SK-N-SH (cell line): ENCODE results near the gene UNK. TPM values are rescaled to one million over a fixed set of nuclear protein-coding genes. Genes with fewer than 3 reads are reported as not detected.

ENCODE experiments used
- CTCF ChIA-PET: fragments of 300-600, 350-600 bp; formaldehyde crosslinking; extraction: SDS; loops from one replicate; lab custom pipeline; 2021; lab: Yijun Ruan, JAX
- POLR2A ChIA-PET: fragments of 350-600 bp; sonication (Branson Sonifier 250); formaldehyde crosslinking; extraction: SDS; loops from one replicate; lab custom pipeline; 2020; ENCODE audit warnings: antibody characterized with exemption, inconsistent platforms; lab: Yijun Ruan, JAX
- DNase-seq: peaks from one replicate; pipeline ENCODE4 v3.0.0; 2012
- H2AFZ ChIP-seq: fragments of 200-600 bp; sonication (generic); 2 replicates; pipeline ENCODE4 v1.8.1; 2016; ENCODE audit warnings: antibody characterized with exemption, mild to moderate bottlenecking, low read depth
- H3F3A ChIP-seq: fragments of 200-600 bp; sonication (generic); replicated peaks from 2 replicates; pipeline ENCODE3; 2016; ENCODE audit warnings: antibody characterized with exemption, mild to moderate bottlenecking; ENCODE audit not compliant: insufficient read depth
- H3K27ac ChIP-seq, 2 experiments: fragments of 200-500 bp in 1 of 2; fragments of 200-600 bp in 1 of 2; sonication (Bioruptor generic) in 1 of 2; sonication (generic), shearing (Covaris generic) in 1 of 2; 2 replicates each; pipeline versions ENCODE4 v1.5.1 to v1.6.1; 2014 to 2016; ENCODE audit warnings: low read depth in 2 of 2, inconsistent platforms in 1 of 2, low read length in 1 of 2, mild to moderate bottlenecking in 1 of 2, mixed read lengths in 1 of 2
- H3K27me3 ChIP-seq: fragments of 200-600 bp; sonication (generic), shearing (Covaris generic); 2 replicates; pipeline ENCODE4 v1.6.1; 2016; ENCODE audit warnings: mixed run types; ENCODE audit not compliant: insufficient read depth
- H3K36me3 ChIP-seq, 2 experiments: fragments of 200-500 bp in 1 of 2; fragments of 200-600 bp in 1 of 2; sonication (Bioruptor generic) in 1 of 2; sonication (generic) in 1 of 2; replicated peaks in 1 of 2; 2 replicates each; pipeline versions ENCODE3 to v1.5.1; 2014 to 2016; ENCODE audit warnings: low read length in 1 of 2, mild to moderate bottlenecking in 1 of 2; ENCODE audit not compliant: insufficient read depth in 2 of 2, control insufficient read depth in 1 of 2
- H3K4me1 ChIP-seq, 2 experiments: fragments of 200-500 bp in 1 of 2; fragments of 200-600 bp in 1 of 2; sonication (Bioruptor generic) in 1 of 2; sonication (generic), shearing (Covaris generic) in 1 of 2; 2 replicates each; pipeline versions ENCODE4 v1.5.1 to v1.6.1; 2014 to 2016; ENCODE audit warnings: low read depth in 1 of 2, low read length in 1 of 2, mixed run types in 1 of 2; ENCODE audit not compliant: insufficient read depth in 2 of 2, control insufficient read depth in 1 of 2
- H3K4me2 ChIP-seq: fragments of 200-600 bp; sonication (generic), shearing (Covaris generic); 2 replicates; pipeline ENCODE4 v1.6.1; 2017; ENCODE audit warnings: mixed run types
- H3K4me3 ChIP-seq, 2 experiments: fragments of 200-500 bp in 1 of 2; fragments of 200-600 bp in 1 of 2; sonication (Bioruptor generic) in 1 of 2; sonication (generic), shearing (Covaris generic) in 1 of 2; 2 replicates each; pipeline versions ENCODE4 v1.5.1 to v1.8.1; 2014 to 2016; ENCODE audit warnings: low read depth in 2 of 2, inconsistent platforms in 1 of 2, low read length in 1 of 2, mild to moderate bottlenecking in 1 of 2, mixed read lengths in 1 of 2, moderate library complexity in 1 of 2
- H3K79me2 ChIP-seq: fragments of 200-600 bp; sonication (generic); 2 replicates; pipeline ENCODE4 v1.8.1; 2017; ENCODE audit warnings: mild to moderate bottlenecking; ENCODE audit not compliant: insufficient read depth
- H3K9ac ChIP-seq: fragments of 200-600 bp; sonication (generic); 2 replicates; pipeline ENCODE4 v1.6.1; 2017; ENCODE audit warnings: mixed run types
- H3K9me2 ChIP-seq: fragments of 200-600 bp; sonication (generic); 2 replicates; pipeline ENCODE4 v1.6.1; 2017; ENCODE audit warnings: mixed run types
- H3K9me3 ChIP-seq: fragments of 200-600 bp; sonication (generic); 2 replicates; pipeline ENCODE4 v1.6.1; 2017; ENCODE audit warnings: mixed run types, mild to moderate bottlenecking, moderate library complexity
- H4K20me1 ChIP-seq: fragments of 200-600 bp; sonication (generic); 2 replicates; pipeline ENCODE4 v1.6.1; 2017; ENCODE audit warnings: mild to moderate bottlenecking, mixed run types; ENCODE audit not compliant: insufficient read depth
- CHD2 ChIP-seq: fragments of 150-350 bp; IDR thresholded peaks from 2 replicates; pipeline ENCODE4 v1.6.1; 2018; ENCODE audit warnings: low read length; ENCODE audit not compliant: partially characterized antibody
- ELF1 ChIP-seq: IDR thresholded peaks from 2 replicates; pipeline ENCODE4 v1.4.0; 2012
- FOSL2 ChIP-seq: IDR thresholded peaks from 2 replicates; pipeline ENCODE4 v1.4.0; 2012; ENCODE audit warnings: low read depth, mild to moderate bottlenecking, moderate library complexity, borderline replicate concordance
- FOXM1 ChIP-seq: IDR thresholded peaks from 2 replicates; pipeline ENCODE4 v1.4.0; 2012; ENCODE audit warnings: low read depth, mild to moderate bottlenecking
- GABPA ChIP-seq: IDR thresholded peaks from 2 replicates; pipeline ENCODE4 v1.4.0; 2012; ENCODE audit warnings: low read depth, mild to moderate bottlenecking
- GATA2 ChIP-seq: sonication (generic); formaldehyde crosslinking; IDR thresholded peaks from 2 replicates; pipeline ENCODE4 v1.5.0; 2020; ENCODE audit warnings: mild to moderate bottlenecking, missing genetic modification reagents
- NFIC ChIP-seq: IDR thresholded peaks from 2 replicates; pipeline ENCODE4 v1.4.0; 2012; ENCODE audit warnings: borderline replicate concordance
- NRF1 ChIP-seq: IDR thresholded peaks from 2 replicates; pipeline ENCODE4 v1.6.1; 2012; ENCODE audit warnings: low read depth, mild to moderate bottlenecking, low read length
- POLR2AphosphoS5 ChIP-seq: IDR thresholded peaks from 2 replicates; pipeline ENCODE4 v1.6.1; 2012; ENCODE audit warnings: low read depth, low read length
- RAD21 ChIP-seq: IDR thresholded peaks from 2 replicates; pipeline ENCODE4 v1.6.1; 2012; ENCODE audit warnings: mild to moderate bottlenecking, low read length
- RCOR1 ChIP-seq: fragments of 150-350 bp; IDR thresholded peaks from 2 replicates; pipeline ENCODE4 v1.6.1; 2017; ENCODE audit warnings: antibody characterized with exemption, low read length
- REST ChIP-seq: IDR thresholded peaks from 2 replicates; pipeline ENCODE4 v1.6.1; 2012; ENCODE audit warnings: mild to moderate bottlenecking, low read depth, low read length, moderate library complexity
- RFX5 ChIP-seq: IDR thresholded peaks from 2 replicates; pipeline ENCODE4 v1.6.1; 2012; ENCODE audit warnings: mild to moderate bottlenecking, improper control_type of control experiment, low read length
- RXRA ChIP-seq: IDR thresholded peaks from 2 replicates; pipeline ENCODE4 v1.4.0; 2012; ENCODE audit warnings: low read depth, mild to moderate bottlenecking, borderline replicate concordance
- TCF12 ChIP-seq: IDR thresholded peaks from 2 replicates; pipeline ENCODE4 v1.4.0; 2012
- YY1 ChIP-seq: IDR thresholded peaks from 2 replicates; pipeline ENCODE4 v1.4.0; 2012; ENCODE audit warnings: low read depth, mild to moderate bottlenecking
- WGBS: methylation state at CpG from one replicate; pipeline ENCODE4 v1.1.6; 2017; ENCODE audit warnings: low lambda C conversion rate; 5-methylcytosine and 5-hydroxymethylcytosine counted together
- polyA plus RNA-seq, 3 experiments: library from polyadenylated mRNA; depleted of rRNA; stranded (reverse); fragments of >200 nt; gene quantifications; 2 replicates each; pipeline ENCODE4 v1.2.3, GENCODE V29; 2012
- TF ChIP-seq, protein P1 (sequence below): IDR thresholded peaks from 2 replicates; pipeline ENCODE4 v1.4.0; 2012; ENCODE audit warnings: low read depth

The UNK gene
- polyA plus RNA-seq, 1 of the 3 experiments (the other 2 are of a cell fraction) = 24.8 TPM

- TF ChIP-seq POLR2AphosphoS5 (no peak), RFX5 (no peak)
Observed at GRCh38 chr17:75751676-75752404, 32.8 kb upstream of the UNK start (continued).

GRCh38 chr17:75752405-75752709 is 32.2 kb upstream of the UNK start:
- WGBS = 91% methylated on average over 10 of the region's 10 CpGs
- ChIA-PET POLR2A (no interaction called here), CTCF (interaction anchor here (0.7 to 31.4 kb wide), 23 partner anchors 12 to 261 kb away, joined by 3 to 1370 read pairs (median 14); partner anchors contain the start of genes GALK1, ITGB4, MRPL38 and RECQL5)
- no peak overlapping the region for H2AFZ ChIP-seq
- H3K9me3 ChIP-seq = no peaks in the 10 kb centered on the region
- H3K36me3 ChIP-seq = no peaks in the 10 kb centered on the region
- peaks cover 17% of the 10 kb centered on the region for H3F3A ChIP-seq
- no peaks in the 10 kb centered on the region for H3K9me2 ChIP-seq
- peaks cover 0 to 39% of the 10 kb centered on the region in 2 experiments; a peak in 1 of 4 replicates for H3K4me1 ChIP-seq
- no peak overlapping the region for H3K9ac ChIP-seq
- no peak overlapping the region for H3K4me2 ChIP-seq
- H3K79me2 ChIP-seq = no peaks in the 10 kb centered on the region
- H3K27ac ChIP-seq = no peak overlapping the region
- no peak for DNase-seq
- TF ChIP-seq GABPA (no peak), RXRA (no peak), POLR2AphosphoS5 (no peak), TCF12 (no peak), FOSL2 (no peak), NRF1 (no peak), RCOR1 (no peak), ELF1 (no peak), YY1 (no peak), NFIC (no peak), FOXM1 (no peak), CHD2 (no peak)
- TF ChIP-seq, protein P1, sequence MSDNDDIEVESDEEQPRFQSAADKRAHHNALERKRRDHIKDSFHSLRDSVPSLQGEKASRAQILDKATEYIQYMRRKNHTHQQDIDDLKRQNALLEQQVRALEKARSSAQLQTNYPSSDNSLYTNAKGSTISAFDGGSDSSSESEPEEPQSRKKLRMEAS = no peak
- H4K20me1 ChIP-seq = no peaks in the 10 kb centered on the region
- H3K4me3 ChIP-seq = no peak overlapping the region
- H3K27me3 ChIP-seq = no peaks in the 10 kb centered on the region

- Histone ChIP-seq H3K4me2 (peak overlapping the region; percentile 85), H3K36me3 (no peaks in the 10 kb centered on the region), H4K20me1 (no peaks in the 10 kb centered on the region), H2AFZ (peak overlapping the region; percentile 93), H3K4me3 (peak overlapping the region; percentile 52 to 65), H3K9me2 (no peaks in the 10 kb centered on the region), H3K27ac (no peak overlapping the region), H3F3A (peaks cover 13% of the 10 kb centered on the region), H3K79me2 (no peaks in the 10 kb centered on the region), H3K9me3 (no peaks in the 10 kb centered on the region), H3K27me3 (no peaks in the 10 kb centered on the region), H3K4me1 (peaks cover 0 to 39% of the 10 kb centered on the region in 2 experiments; a peak in 1 of 4 replicates), H3K9ac (peak overlapping the region; percentile 46; the same call in 1 of the 2 replicates)
- TF ChIP-seq GATA2 (CRISPR knock-in tag) (no peak), RAD21 (no peak), REST (no peak), FOXM1 (no peak)
- POLR2A ChIA-PET = interaction anchor here (0.6 to 4.2 kb wide), 10 partner anchors 9 to 143 kb away, joined by 3 to 52 read pairs (median 7); partner anchors contain the start of genes GALK1 and UNK
- CTCF ChIA-PET = interaction anchor here (0.6 to 31.4 kb wide), 78 partner anchors 8 to 430 kb away, joined by 3 to 1370 read pairs (median 6); partner anchors contain the start of genes GALK1, ITGB4, MRPL38 and RECQL5
- WGBS = 63% methylated on average over 19 of the region's 19 CpGs
- DNase-seq = no peak
Observed at GRCh38 chr17:75752802-75753513, 31.6 kb upstream of the UNK start.
